Nucleus accumbens (tissue), 56 donors: ENCODE data around the gene TNFRSF9.

Experiments used
- DNase-seq, 56 donors: peaks; one replicate each; lab custom pipeline; 2025; lab: John Stamatoyannopoulos, UW

The TNFRSF9 gene

DNA sequence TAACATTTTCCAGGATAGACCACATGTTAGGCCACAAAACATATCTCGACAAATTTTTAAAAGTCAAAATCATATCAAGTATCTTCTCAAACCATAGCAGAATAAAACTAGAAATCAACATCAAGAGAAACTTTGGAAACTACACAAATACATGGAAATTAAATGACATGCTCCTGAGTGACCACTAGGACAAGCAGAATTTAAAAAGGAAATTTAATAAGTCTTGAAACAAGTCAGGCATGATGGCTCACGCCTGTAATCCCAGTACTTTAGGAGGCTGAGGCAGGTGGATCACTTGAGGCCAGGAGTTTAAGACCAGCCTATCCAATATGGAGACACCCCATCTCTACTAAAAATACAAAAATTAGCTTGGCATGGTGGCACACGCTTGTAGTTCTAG lies 61.4 kb downstream of the TNFRSF9 start:
- no peak for DNase-seq

DNA sequence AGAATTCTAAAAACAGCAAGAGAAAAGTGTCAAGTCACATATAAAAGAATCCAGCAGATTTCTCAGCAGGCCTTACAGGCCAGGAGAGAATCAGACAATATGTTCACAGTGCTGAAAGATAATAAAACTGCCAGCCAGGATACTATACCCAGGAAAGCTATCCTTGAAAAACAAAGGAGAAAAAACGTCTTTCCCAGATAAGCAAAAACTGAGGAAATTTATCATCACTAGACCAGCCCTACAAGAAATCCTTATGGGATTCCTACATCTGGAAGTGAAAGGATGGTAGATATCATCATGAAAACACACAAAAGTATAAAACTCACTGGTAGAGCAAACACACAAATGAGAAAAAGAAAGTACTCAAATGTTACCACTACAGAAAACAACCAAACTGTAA lies 62.6 kb downstream of the TNFRSF9 start:
- DNase-seq = no peak

DNA sequence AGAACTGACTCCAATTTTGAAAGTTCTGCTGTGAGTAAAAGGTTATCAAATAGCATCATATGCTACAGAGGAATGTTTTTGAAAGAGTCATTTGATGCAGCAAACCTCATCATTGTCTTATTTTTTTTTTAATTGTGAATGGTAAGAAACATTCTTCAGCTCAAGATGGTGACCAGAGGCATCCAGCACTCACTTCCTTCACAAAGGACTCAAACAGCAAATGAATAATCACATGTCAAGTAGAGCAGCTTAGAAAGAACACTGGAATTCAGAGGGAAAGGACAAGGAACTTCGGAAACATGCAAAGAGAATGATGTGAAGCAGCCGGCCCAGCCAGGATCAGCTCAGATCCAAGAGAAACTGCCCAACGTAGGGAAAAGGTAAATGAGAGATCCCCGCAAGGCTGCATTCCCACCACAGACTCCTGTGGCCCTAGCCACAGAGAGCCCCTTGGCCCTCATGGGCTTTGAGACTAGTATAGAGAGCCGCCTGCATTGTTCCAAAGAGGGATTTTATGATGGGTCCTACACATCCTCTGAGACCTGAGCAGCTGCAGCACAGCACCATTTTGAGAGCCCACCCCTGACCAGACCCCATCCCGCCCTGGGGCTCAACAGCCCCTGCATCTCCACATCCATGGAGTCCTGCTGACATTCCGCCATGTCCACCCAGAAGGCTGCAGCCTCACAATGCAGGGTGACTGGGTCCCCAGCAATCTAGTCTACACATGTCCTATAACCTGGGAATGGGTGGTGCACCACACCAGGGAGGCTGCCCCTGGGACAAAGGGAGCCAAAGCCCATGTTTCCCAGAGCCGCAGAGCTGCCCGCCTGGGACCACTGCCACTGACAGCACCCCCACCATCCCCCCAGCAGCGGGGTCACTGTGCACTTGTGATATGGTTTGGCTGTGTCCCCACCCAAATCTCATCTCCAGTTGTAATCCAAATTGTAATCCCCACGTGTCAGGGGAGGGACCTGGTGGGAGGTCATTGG lies 66.5 kb downstream of the TNFRSF9 start:
- DNase-seq = no peak

DNA sequence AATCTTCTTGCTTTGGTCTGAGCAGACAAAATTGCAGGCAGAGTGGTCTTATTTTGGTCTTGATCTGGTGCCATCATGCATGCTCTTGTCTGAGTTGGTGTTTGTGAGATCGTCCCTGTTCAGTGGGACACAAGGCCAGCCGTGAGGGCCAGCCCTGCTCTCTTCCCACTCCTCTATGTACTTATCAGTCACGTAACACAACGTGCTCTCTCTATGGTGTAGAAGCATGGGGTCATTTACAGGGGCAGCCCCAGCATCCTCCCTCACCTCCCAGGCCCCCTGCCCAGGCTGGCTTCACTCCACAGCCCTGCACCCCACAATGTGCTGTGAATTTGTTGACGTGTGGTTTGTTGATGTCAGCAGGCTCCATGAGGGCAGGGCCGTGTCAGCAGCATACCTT lies 69.5 kb downstream of the TNFRSF9 start:
- no peak for DNase-seq

DNA sequence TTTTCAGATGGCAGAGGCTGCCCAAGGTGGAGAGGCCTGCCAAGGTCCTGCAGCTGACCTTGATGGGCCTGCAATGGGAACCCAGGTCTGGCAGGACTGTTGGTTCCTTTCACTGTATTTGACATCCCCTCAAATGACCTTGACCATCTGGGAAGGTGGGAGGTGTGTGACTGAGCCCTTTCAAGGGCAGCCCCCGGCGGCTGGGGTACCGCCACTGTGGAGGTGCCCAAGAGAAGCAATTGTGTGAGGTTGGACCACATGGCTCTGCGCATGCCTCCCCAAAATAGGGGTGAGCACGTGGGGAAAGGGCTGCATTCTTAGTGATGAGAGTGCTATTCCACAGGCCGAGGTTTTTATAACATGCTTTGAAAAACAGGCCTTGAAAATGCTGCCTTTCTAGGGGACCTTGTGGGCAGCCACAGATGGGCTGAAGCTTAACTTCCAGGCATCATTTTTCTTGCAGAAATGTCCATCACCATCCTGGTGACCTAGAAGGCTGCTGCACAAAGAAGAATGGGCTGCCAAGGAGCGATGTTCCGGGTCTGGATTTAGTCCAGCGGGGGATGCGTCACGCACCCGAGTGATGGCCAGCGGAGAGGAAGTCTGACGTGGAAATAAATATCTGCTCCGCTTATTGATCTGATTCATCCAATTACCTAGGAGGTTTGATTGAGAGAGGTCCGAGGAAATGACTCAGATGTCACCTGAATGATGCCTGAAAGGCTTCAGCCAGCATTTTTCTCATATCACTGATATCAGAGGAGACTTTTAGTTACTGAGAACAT lies 71.3 kb downstream of the TNFRSF9 start:
- no peak for DNase-seq

DNA sequence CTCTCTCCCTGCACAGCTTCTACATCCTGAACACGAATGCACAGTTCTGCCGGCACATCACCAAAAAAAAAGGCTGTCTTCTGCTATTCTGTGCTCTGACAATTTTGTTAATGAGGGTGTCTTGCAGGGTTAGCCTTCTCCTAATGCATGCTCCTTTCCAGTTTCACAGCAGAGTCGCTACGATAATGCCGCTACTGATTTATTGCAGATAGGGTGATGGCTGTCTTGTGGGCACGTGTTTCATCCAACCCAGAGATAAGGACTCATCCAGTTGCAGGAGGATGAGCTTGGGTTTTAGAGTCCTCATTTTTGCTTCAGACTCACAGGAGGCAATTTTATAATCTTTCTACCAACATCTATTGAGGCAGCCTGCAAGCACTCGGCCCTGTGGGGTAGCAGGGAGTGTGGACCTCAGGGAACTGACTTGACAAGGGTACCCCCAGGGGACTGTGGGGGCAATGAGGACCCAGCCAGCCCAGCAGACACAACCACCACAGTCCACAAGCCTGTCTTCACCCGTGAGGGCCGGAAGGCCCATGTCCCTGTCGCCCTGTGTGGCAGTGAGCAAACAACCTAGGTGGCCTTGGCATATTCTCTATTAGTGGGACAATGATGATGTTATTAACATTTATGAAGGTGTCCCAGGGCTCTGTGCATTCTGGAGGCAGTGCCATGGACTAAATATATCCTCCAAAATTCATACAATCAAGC lies 72.4 kb downstream of the TNFRSF9 start:
- no peak for DNase-seq

DNA sequence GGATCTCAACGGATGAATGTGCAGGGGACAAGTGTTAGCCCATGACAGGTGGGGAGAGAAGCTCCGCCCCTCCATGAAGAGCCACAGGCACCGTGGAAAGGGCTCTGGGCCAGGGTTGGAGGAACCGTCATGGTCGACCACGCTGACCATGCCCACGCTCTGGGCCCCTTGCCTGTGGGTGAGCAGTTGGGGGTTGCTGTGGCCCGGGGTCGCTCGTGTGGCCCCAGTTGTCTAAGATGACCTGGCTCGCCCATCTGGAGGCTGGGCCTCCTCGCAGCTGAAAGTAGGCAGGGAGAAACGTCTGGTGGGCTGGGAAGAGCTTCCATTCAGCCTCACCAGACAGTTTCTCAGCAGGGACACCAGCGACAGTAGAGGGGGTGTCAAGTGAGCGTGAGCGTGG lies 74.7 kb downstream of the TNFRSF9 start:
- no peak for DNase-seq
